IPS DF 4.7 (cell line): ENCODE measurements around the gene GID8.

Experiments used
- DNase-seq: peaks from one replicate; pipeline ENCODE4 v3.0.0-alpha.2; 2013; ENCODE audit warnings: low spot score; ENCODE audit errors: extremely low read depth

The GID8 gene

GRCh38 chr20:62938105-62938888 lies at the start of gene GID8:
Gene GID8, plus strand, starts transcription at chr20:62938147. Its CDS starts 3,356 bp downstream, at chr20:62941503.
- no peak for DNase-seq

DNA sequence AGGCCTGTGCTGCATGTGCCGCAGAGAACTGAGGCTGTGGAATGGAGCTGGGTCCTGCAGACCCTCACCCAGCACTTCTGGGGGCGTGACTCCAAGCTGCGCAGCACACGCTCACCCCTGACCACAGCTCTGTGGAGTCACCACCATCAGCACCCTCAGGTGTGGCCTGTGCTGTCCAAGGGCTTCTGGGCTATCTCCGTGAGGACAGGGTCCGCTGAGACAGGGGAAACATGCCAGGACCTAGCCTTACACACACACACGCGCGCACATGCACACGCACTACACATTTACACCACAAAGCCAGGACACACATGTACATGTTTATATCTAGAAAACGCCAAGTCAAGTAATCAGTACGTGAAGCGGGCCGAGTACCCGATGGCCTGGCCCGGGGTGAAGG lies 49.5 kb upstream of the GID8 start:
- DNase-seq, result no peak

DNA sequence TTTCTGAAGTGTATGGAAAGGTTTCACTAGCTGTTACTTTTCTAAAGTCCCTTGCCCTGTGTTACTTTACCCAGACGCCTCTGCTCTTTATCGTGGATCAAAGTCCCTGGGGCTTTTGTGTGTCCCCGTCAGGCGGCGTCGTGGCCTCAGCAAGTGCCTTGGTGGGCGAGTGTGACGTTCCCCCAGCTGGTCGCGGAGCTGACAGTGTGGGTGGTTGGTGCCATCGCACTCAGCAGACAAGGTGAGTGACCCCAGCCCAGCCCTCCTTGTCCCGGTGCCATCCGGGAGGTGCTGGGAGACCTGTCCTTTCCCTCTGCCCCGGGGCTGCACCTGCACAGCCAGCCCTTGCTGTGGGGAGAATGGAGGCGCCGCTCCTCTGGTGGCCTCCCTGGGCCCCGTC lies 49.0 kb upstream of the GID8 start:
- DNase-seq, result no peak

DNA sequence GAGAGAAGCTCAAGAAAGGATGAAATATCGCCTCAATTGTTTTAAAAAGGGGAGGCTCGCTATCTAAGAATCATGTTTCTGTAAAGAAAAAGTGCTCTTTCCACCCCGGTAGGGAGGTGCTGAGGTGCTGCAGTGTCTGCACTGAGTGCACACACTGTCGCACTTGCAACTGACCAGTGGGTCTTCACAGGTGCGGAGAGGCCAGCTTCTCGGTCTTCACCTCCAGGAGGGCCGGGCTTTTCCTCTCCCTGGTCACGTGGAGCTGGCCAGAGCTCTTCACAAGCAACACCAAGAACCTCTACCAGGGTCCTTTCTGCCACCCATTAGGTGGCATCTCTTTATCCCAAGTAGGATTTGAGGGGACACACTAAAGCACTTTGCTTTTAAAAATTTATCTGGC lies 48.5 kb upstream of the GID8 start:
- DNase-seq, result no peak

GRCh38 chr20:62889871-62890270 lies 48.1 kb upstream of the GID8 start:
- DNase-seq, result no peak

GRCh38 chr20:62890444-62890843 lies 47.5 kb upstream of the GID8 start:
- DNase-seq, result no peak

- no peak for DNase-seq
Observed at GRCh38 chr20:62891111-62891510, 46.8 kb upstream of the GID8 start.

GRCh38 chr20:62892348-62893304 lies 45.3 kb upstream of the GID8 start:
- DNase-seq, result no peak

DNA sequence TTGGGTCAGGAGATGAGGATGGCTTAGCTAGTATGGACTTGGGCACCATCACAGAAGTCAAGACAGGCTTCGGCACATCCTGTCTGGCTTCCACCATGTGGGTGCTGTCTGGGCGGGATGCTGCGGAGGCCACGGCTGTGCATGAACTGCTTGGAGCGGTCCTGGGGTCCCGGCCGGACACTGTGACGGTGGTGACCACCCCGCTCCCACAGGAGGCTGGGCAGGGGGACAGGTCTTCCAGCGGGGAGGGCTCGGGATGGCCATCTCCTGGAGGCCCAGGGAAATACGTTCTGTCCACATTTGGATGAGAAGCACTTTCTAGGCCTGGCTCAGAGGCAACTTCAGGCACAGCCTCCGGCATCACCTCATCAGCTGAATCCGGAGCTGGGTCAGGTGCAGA lies 44.2 kb upstream of the GID8 start:
- DNase-seq, result no peak

DNA sequence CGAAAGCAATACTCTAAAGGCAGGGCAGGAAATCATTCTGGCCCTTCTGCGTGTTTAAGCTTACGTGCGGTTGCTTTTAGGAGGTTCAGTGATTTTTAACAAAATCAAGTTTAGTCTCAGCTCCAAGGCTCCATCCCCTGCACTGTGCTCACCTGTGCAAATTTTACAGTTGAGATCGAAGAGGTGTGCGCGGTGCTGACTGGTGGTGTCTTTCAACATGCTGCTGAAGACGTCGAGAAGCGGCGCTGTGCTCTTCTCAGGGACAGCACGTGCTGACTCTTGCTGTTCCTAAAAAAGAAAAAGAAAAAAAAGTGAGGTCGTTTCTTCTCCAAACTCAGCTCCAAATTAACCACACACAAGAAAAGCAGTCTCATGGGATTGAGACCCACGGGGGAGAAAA lies 43.7 kb upstream of the GID8 start:
- DNase-seq, result no peak

- DNase-seq, result no peak
Observed at GRCh38 chr20:62895539-62895938, 42.4 kb upstream of the GID8 start.

DNA sequence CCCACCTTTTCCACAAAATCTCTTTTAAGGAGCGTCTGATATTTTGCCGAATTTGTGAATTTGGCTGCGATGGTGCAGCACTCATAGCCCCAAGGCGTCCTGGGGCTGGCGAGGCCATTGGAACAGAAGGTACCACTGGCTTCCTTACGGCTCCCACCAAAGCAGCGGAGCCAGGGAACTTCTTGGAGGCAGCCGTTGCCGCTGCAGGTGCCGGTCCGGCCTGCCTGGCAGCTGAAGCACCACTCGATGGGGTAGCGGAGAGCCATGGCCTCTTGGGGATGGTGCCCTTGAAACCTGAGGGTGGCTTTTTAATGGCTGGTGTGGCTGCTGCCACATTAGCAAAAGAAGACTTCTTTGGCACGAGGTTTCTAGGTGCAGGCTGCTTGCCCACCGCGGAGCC lies 41.4 kb upstream of the GID8 start:
- DNase-seq, result no peak

DNA sequence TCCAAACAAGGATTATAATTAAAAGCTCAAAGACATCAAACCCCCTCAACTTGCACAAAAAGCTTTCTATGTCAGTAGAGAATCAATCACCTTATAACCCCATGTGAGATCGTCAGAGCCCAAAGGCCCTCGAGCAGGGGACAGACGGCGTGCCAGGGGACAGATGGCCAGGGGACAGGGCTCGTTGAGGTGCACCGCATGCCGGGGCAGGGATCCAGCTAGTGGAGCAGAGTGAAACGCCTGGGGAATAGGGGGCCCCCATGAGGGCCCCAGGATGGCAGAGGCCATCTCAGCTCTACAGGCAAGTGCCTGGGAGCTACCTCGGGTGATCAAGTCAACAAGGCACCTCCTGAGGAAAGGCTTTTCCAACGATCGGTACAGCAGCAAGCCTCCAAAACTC lies 40.3 kb upstream of the GID8 start:
- DNase-seq, result no peak

DNA sequence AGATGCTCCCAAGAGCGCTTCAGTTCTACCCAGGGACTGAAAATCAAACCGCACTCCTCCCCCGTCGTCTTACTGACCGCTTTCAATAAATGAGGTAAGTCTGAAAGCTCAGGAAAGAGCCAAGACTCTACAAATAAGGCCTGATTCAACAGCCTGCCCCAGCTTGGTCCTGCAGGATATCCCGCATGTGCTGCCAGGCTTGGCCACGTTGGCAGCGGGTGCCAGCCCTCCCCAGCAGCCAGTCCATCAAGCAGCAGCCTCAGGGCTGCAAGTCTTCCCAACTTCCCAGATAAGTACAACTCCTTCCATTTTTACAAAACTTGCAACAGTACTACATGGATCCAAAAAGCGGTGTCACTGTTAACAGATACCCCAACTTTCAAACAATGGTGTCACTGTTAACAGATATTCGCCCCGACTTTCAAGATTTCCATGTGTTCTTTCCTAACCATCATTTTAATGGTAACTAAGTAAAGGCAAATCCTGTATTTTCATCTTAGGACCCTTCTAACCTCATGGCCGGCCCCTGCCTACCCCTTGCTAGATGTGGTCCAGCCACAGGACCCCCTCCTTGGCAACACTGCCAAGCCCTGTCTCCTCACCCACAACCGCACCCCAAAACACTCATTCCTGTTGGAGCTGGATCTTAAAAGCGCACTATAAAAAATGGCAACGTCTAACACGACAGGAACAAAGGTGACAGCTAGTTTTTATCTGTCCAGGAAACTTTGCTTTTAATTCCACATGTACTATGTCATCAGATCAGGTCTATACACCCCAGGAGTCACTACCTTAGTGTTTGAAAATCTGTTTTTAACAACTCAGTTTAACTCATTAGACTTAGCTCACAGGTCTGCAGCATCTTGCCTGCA lies 39.6 kb upstream of the GID8 start:
- DNase-seq, result no peak

GRCh38 chr20:62898970-62899632 lies 38.8 kb upstream of the GID8 start:
- DNase-seq, result no peak

DNA sequence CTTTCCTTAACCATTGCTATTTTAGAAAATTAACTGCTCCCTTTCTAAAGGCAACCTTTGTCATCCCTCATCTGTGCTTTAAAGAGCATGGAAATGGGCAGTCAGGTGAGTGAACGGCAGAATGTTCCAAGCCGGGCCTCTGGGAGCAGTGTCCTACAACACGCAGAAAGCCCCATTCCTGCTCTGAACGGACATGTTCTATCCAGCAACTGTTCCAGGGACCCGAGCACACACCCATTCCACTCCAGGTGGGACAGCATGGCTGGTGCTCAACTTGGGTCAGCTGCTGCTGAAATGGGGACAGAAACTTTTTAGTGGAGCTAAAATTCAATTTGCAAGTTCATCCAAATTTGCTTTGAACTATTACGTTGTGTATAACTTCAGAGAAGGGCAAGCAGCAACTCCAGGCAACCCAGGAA lies 38.3 kb upstream of the GID8 start:
- DNase-seq, result no peak

- no peak for DNase-seq
Observed at GRCh38 chr20:62900052-62900691, 37.8 kb upstream of the GID8 start.

DNA sequence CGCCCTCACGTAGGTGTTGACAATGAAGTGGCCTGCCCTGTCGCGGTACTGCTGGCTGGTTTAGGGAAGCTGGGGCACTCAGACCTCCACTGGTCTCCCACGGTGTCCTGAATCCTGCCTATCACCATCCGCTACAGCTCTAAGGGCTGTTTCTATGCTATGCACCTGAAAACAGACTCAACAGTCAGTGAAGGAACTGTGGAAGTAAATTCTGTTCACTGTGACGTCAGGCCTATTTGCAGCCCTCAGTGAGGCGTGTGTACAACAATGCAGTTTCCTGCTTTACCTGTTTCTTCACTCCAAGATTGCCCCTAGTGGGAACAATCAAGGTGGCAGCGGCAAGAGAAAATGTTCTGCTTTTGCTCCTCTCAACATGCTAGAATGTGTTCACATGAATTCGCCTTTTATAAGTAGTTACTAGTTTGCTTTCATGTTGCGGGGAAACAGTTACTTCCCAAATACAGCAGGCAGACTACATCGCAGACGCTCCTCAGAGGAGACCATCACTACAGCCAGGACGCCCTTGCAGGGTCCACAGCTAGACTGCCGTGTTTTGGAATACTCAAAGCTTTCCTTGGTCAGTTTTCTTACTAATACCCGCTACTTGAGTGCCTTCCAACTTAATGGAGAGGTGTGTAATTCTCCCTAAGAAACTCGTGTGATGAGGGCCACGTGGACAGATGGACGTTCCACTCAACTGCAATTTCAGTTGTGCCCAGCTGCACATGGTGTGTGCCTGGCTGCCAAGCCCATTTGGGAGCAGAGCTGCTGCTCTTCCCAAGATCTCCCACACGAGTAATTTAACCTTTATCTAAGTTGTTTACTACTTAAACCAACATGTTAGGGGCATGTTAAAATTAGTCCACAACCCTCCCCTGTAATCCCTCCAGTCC lies 37.0 kb upstream of the GID8 start:
- no peak for DNase-seq

GRCh38 chr20:62901891-62902290 lies 36.1 kb upstream of the GID8 start:
- no peak for DNase-seq
